Neural crest cell (in vitro differentiated cells): ENCODE data around the gene LSAMP. TPM values are rescaled to one million over a fixed set of nuclear protein-coding genes. Genes with fewer than 3 reads are reported as not detected.

Experiments used
- DNase-seq: peaks from one replicate; pipeline ENCODE4 v3.0.0; 2021; ENCODE audit warnings: low read depth, mixed read lengths, low spot score
- H3K27ac Mint-ChIP-seq: one replicate; pipeline ENCODE4 v1.8.0; 2021; ENCODE audit warnings: mild to moderate bottlenecking, mixed read lengths; ENCODE audit not compliant: unreplicated experiment
- H3K27me3 Mint-ChIP-seq: 2 replicates; pipeline ENCODE4 v1.8.0; 2021; ENCODE audit warnings: low read depth, mild to moderate bottlenecking, mixed read lengths
- H3K36me3 Mint-ChIP-seq: 2 replicates; pipeline ENCODE4 v1.8.0; 2021; ENCODE audit warnings: low read depth, mild to moderate bottlenecking, mixed read lengths
- H3K4me1 Mint-ChIP-seq: 2 replicates; pipeline ENCODE4 v1.8.0; 2021; ENCODE audit warnings: mixed read lengths
- H3K4me3 Mint-ChIP-seq: one replicate; pipeline ENCODE4 v1.8.0; 2021; ENCODE audit warnings: mild to moderate bottlenecking, mixed read lengths
- H3K9me3 Mint-ChIP-seq: 2 replicates; pipeline ENCODE4 v1.8.0; 2021; ENCODE audit warnings: mixed read lengths
- total RNA-seq: library from RNA; stranded (reverse); gene quantifications from 2 replicates; pipeline ENCODE4 v1.2.1, GENCODE V29; 2021
- TF ChIP-seq, protein P1 (sequence below): fragments of 200-600 bp; sonication (generic); conservative IDR thresholded peaks from 2 replicates; pipeline ENCODE4 v1.5.0; 2021; ENCODE audit warnings: antibody characterized with exemption, mild to moderate bottlenecking

Gene LSAMP
- total RNA-seq, 1 donor from 2014 or later: 36.7 TPM

DNA sequence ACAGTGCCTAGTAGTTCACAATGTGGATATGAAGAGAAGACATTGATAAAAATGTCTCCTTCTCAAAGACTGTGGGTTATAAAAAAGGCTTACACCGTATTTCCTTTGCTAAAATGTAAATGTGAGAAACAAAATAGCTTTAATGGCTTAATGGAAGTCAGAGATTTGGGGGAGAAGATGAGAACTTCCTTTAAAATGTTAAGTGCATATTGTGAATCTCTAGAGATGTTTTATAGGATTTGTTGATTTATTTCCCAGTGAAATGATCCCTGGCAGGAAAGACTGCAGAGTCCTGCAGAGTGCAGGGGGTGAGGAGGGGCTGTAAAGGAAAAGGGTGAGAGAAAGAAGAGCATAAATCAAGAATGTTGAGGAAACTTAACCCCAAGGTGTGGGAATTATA lies 516.9 kb downstream of the LSAMP start:
- H3K4me1 Mint-ChIP-seq: peaks cover 25% of the 10 kb centered on the region
- no peaks in the 10 kb centered on the region for H3K9me3 Mint-ChIP-seq
- H3K27ac Mint-ChIP-seq: no peak overlapping the region
- no peak overlapping the region for H3K4me3 Mint-ChIP-seq
- no peaks in the 10 kb centered on the region for H3K36me3 Mint-ChIP-seq
- H3K27me3 Mint-ChIP-seq: no peaks in the 10 kb centered on the region
- TF ChIP-seq, protein P1, sequence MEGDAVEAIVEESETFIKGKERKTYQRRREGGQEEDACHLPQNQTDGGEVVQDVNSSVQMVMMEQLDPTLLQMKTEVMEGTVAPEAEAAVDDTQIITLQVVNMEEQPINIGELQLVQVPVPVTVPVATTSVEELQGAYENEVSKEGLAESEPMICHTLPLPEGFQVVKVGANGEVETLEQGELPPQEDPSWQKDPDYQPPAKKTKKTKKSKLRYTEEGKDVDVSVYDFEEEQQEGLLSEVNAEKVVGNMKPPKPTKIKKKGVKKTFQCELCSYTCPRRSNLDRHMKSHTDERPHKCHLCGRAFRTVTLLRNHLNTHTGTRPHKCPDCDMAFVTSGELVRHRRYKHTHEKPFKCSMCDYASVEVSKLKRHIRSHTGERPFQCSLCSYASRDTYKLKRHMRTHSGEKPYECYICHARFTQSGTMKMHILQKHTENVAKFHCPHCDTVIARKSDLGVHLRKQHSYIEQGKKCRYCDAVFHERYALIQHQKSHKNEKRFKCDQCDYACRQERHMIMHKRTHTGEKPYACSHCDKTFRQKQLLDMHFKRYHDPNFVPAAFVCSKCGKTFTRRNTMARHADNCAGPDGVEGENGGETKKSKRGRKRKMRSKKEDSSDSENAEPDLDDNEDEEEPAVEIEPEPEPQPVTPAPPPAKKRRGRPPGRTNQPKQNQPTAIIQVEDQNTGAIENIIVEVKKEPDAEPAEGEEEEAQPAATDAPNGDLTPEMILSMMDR: no peak
- no peak for DNase-seq

DNA sequence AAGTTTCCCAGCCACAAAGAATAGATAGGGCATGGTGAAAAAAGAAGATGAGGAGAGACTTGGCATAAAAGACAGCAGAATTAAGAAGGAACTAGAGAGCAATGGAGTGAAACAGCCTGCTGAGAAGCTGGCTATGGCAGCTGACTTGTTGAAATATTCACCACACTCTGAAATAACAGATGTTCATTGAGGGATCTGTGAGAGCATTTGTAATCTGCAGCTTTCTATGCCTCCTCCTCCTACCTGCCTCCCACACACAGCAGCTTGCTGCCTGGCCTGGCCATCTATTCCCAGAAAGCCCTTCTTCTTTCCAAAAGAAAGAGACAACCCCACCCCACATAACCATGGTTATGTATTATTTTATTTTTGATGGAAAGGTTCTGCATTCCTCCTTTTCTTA lies 518.1 kb downstream of the LSAMP start:
- Mint-ChIP-seq H3K27me3 (no peaks in the 10 kb centered on the region), H3K4me1 (peaks cover 30% of the 10 kb centered on the region), H3K9me3 (peaks cover 4% of the 10 kb centered on the region), H3K36me3 (peaks cover 4% of the 10 kb centered on the region), H3K27ac (no peak overlapping the region), H3K4me3 (no peak overlapping the region)
- TF ChIP-seq, protein P1: no peak
- no peak for DNase-seq

DNA sequence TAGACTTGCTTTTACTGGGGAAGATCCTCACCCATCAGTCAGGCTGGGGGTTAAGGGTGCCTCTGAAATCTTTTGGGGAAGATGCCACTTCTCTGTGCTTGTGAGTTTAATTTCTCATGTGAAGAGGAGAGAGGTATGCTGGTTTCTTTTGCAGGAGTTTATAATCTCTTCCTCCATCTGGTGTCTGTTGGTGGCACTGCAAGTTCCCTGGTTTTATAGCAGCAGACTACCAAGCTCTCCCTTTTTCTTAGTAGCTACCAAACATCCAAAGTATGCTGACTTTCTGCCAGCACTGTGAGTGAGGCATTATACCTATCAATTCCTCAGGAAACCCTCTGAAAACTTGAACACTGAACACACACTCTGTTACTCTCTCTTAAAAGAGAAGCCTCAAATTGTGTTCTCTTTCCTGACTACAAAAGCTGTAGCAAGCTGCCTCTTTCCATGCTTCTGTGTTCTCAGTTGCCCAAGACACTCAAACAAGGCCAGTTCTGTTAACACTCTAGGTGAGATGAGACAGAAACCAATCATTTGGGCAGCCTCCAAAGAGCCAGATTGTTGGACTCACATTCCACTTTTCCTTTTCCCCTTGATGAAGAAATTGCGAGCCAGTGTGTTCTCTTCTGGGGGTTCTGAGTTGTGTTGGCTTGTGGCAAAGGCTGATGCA lies 522.5 kb downstream of the LSAMP start:
- H3K4me1 Mint-ChIP-seq: peaks cover 32% of the 10 kb centered on the region
- peaks cover 16% of the 10 kb centered on the region for H3K36me3 Mint-ChIP-seq
- H3K27ac Mint-ChIP-seq: no peak overlapping the region
- H3K27me3 Mint-ChIP-seq: no peaks in the 10 kb centered on the region
- TF ChIP-seq, protein P1: peak; percentile 62
- peaks cover 10% of the 10 kb centered on the region for H3K9me3 Mint-ChIP-seq
- peak; percentile 22 for DNase-seq
- H3K4me3 Mint-ChIP-seq: no peak overlapping the region

DNA sequence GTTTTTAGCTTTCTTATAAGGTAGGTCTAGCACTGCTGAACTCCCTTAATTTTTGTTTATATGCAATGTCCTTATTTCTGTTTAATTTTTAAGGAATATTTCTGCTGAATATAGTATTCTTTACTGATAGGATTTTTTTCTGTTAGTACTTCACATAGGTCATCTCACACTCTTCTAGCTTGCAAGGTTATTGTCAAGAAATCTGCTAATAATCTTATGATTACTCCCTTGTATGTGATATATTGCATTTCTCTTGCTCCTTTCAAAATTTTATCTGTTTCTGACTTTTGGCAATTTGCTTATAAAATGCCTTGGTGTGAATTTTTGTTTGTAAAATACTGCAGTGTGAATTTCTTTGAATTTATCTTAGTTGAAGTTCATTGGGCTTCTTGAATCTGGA lies 523.6 kb downstream of the LSAMP start:
- Mint-ChIP-seq H3K27me3 (no peaks in the 10 kb centered on the region), H3K4me1 (peaks cover 32% of the 10 kb centered on the region), H3K36me3 (peaks cover 16% of the 10 kb centered on the region), H3K4me3 (no peak overlapping the region), H3K27ac (no peak overlapping the region), H3K9me3 (peaks cover 10% of the 10 kb centered on the region)
- DNase-seq: no peak
- TF ChIP-seq, protein P1: no peak

DNA sequence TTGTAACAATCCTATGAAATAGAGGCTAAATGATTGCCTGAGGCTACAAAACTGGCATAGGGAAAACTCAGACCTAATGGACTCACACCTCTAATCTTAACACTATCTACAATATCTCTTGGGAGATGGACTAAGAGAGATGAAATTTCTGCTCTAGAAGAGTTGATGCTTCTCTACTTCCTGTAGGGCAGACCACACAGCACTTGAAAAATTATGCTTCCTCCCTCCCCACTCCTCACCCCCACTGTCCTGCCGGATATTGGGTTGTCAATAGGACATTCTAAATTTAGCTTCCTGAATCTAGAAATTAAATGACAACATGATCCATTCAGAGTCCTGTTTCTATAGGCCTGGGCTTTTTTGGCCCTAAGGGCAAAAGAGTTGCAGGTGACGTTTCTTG lies 526.4 kb downstream of the LSAMP start:
- peak overlapping the region; percentile 14 for H3K4me3 Mint-ChIP-seq
- H3K27me3 Mint-ChIP-seq: no peaks in the 10 kb centered on the region
- peaks cover 10% of the 10 kb centered on the region for H3K9me3 Mint-ChIP-seq
- H3K4me1 Mint-ChIP-seq: peaks cover 41% of the 10 kb centered on the region
- TF ChIP-seq, protein P1: no peak
- no peak for DNase-seq
- H3K36me3 Mint-ChIP-seq: peaks cover 20% of the 10 kb centered on the region
- no peak overlapping the region for H3K27ac Mint-ChIP-seq
